Measurements from ENCODE around the gene OR4S1. TPM values are rescaled to one million over a fixed set of nuclear protein-coding genes. Genes with fewer than 3 reads are reported as not detected.

OR4S1 gene, protein sequence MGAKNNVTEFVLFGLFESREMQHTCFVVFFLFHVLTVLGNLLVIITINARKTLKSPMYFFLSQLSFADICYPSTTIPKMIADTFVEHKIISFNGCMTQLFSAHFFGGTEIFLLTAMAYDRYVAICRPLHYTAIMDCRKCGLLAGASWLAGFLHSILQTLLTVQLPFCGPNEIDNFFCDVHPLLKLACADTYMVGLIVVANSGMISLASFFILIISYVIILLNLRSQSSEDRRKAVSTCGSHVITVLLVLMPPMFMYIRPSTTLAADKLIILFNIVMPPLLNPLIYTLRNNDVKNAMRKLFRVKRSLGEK
- total RNA-seq: not detected
- polyA plus RNA-seq: not detected
- total RNA-seq: not detected

DNA sequence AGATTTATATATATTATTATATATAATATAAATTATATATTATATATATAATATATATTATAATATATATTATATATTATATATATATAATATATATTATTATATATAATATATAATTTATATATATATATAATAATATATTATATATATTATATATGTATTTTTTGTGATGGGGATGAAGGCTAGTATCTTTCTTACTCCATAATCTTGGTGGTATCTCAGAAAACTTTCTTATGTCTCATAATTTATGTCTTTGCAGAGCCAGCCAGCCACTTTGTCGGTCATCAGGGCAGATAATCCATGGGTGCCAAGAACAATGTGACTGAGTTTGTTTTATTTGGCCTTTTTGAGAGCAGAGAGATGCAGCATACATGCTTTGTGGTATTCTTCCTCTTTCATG is at the start of gene OR4S1:
Gene OR4S1 (plus strand): TSS at position 301 of the 400 bp plus-strand sequence. CDS start 0 bp downstream, at position 301.
- Mint-ChIP-seq H3K27ac (no peak within 1 kb of the TSS), H3K27me3 (peaks cover 10 to 22% (median 11%) of the 10 kb centered on the region in 5 donors), H3K4me1 (peaks cover 0 to 9% (median 0%) of the 10 kb centered on the region in 7 donors), H3K9me3 (peaks cover 0 to 8% (median 3%) of the 10 kb centered on the region in 11 donors), H3K4me3 (no peak within 1 kb of the TSS), H3K36me3 (no peaks in the 10 kb centered on the region)
- no peaks in the 10 kb centered on the region for H3K9me3 ChIP-seq (ENCODE audit: control insufficient read depth in 2 of 3, low read length in 3 of 3)
- intact Hi-C loops (cut with micrococcal nuclease): loop anchor here (2.0 to 10.0 kb wide), 3 partner anchors 133 to 1691 kb away; no protein-coding TSS in a partner anchor
- H3K27me3 ChIP-seq (ENCODE audit: control insufficient read depth in 2 of 2, insufficient read depth in 2 of 2, low read length in 2 of 2): no peaks in the 10 kb centered on the region
- CTCF ChIA-PET: no interaction called here
- H3K36me3 ChIP-seq (ENCODE audit: control insufficient read depth in 2 of 3, insufficient read depth in 3 of 3, low read length in 3 of 3): no peaks in the 10 kb centered on the region
- DNase-seq: no peak
- POLR2A ChIA-PET: no interaction called here
- no peak for ATAC-seq
- no peak within 1 kb of the TSS for H3K27ac ChIP-seq (ENCODE audit: low read depth, low read length)
- H3K4me3 ChIP-seq (ENCODE audit: low read length): no peak within 1 kb of the TSS
- H3K4me1 ChIP-seq (ENCODE audit: control insufficient read depth in 2 of 2, insufficient read depth in 2 of 2, low read length in 2 of 2): no peaks in the 10 kb centered on the region

DNA sequence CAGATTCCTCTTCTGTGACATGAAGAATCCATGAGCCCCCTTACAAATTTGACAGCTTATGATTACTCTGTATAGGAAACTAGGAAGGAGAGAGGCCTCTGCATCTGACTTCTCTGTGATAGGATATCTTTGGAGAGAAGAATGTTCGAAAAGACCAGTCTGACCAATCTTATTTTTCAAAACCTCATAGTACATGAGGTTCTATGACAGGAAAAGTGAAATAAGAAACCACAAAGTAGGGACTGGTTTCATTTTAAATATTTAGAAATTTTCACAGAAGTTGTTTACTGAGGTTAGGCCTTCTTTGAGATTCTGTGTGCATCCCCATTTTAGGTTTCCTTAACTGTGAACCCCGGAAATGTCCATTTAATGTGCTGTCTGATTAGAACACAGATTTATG is 44.4 kb upstream of the OR4S1 start:
- H3K4me3 Mint-ChIP-seq: no peak overlapping the region
- no peak for ATAC-seq
- Histone ChIP-seq H3K4me1 (ENCODE audit: control insufficient read depth in 2 of 2, insufficient read depth in 2 of 2, low read length in 2 of 2) (no peaks in the 10 kb centered on the region), H3K36me3 (ENCODE audit: control insufficient read depth in 2 of 3, insufficient read depth in 3 of 3, low read length in 3 of 3) (no peaks in the 10 kb centered on the region), H3K4me3 (ENCODE audit: low read length) (no peak overlapping the region), H3K27ac (ENCODE audit: low read depth, low read length) (no peak overlapping the region), H3K9me3 (ENCODE audit: control insufficient read depth in 2 of 3, low read length in 3 of 3) (no peaks in the 10 kb centered on the region), H3K27me3 (ENCODE audit: control insufficient read depth in 2 of 2, insufficient read depth in 2 of 2, low read length in 2 of 2) (no peaks in the 10 kb centered on the region)
- H3K27me3 Mint-ChIP-seq: peaks cover 3 to 20% (median 16%) of the 10 kb centered on the region in 5 donors
- H3K4me1 Mint-ChIP-seq: peaks cover 0 to 8% (median 0%) of the 10 kb centered on the region in 7 donors
- ChIA-PET POLR2A (no interaction called here), CTCF (no interaction called here)
- peaks cover 0 to 10% (median 3%) of the 10 kb centered on the region in 11 donors for H3K9me3 Mint-ChIP-seq
- DNase-seq: no peak
- no peak overlapping the region for H3K27ac Mint-ChIP-seq
- H3K36me3 Mint-ChIP-seq: peaks cover 0 to 2% (median 0%) of the 10 kb centered on the region in 5 donors
- intact Hi-C loops (cut with micrococcal nuclease): no loop called here

DNA sequence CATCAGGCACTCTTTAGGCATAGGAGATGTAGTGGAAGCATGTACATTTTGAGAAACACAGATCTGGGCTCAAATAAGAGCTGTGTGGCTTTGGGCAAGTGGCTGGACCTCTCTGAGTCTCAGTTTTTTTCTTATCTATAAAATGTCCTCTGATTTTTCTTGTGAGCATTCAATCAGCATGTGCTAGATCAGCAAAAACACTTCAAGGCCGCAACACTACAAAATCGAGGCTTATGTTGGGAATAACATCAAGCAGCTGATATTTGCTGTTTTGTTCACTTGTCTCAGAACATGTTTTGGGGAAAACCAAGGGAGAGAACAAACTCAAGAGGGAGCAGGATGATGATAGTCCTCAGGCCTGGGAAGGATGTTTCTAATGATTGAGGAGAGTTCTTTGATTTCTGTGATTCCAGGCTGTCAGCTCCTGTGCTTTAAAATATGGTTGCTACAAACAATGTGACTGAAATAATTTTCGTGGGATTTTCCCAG is 42.6 kb upstream of the OR4S1 start, which contains the start of gene OR4X1:
Gene OR4X1 (plus strand): TSS at position 439 of the 489 bp plus-strand sequence. CDS start 0 bp downstream, at position 439.
- no peak within 1 kb of the TSS for H3K27ac ChIP-seq (ENCODE audit: low read depth, low read length)
- H3K27me3 ChIP-seq (ENCODE audit: control insufficient read depth in 2 of 2, insufficient read depth in 2 of 2, low read length in 2 of 2): no peaks in the 10 kb centered on the region
- Mint-ChIP-seq H3K27me3 (peaks cover 0 to 6% (median under 1%) of the 10 kb centered on the region in 5 donors), H3K4me1 (peaks cover 0 to 8% (median 0%) of the 10 kb centered on the region in 7 donors), H3K36me3 (no peaks in the 10 kb centered on the region), H3K4me3 (no peak within 1 kb of the TSS), H3K27ac (peak within 1 kb of the TSS in 1 of 9 donors; percentile 5), H3K9me3 (peaks cover 0 to 10% (median 0%) of the 10 kb centered on the region in 11 donors)
- no peaks in the 10 kb centered on the region for H3K36me3 ChIP-seq (ENCODE audit: control insufficient read depth in 2 of 3, insufficient read depth in 3 of 3, low read length in 3 of 3)
- ChIA-PET POLR2A (no interaction called here), CTCF (no interaction called here)
- intact Hi-C loops (cut with micrococcal nuclease): no loop called here
- DNase-seq (no peak), ATAC-seq (no peak)
- H3K4me3 ChIP-seq (ENCODE audit: low read length): no peak within 1 kb of the TSS
- no peaks in the 10 kb centered on the region for H3K4me1 ChIP-seq (ENCODE audit: control insufficient read depth in 2 of 2, insufficient read depth in 2 of 2, low read length in 2 of 2)
- H3K9me3 ChIP-seq (ENCODE audit: control insufficient read depth in 2 of 3, low read length in 3 of 3): no peaks in the 10 kb centered on the region

DNA sequence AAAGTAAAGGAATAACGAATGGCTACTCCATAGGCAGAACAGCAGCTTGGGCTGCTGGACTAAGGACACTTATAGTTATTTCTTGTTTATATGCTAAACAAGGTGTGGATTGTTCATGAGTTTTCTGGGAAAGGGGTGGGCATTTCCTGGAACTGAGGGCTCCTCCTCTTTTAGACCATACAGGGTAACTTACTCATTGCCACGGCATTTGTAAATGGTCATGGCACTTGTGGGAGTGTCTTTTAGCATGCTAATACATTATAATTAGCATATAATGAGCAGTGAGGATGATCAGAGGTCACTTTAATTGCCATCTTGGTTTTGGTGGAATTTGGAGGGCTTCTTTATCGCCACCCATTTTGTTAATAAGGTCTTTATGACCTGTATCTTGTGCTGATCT is 35.4 kb upstream of the OR4S1 start:
- H3K4me3 ChIP-seq (ENCODE audit: low read length): no peak overlapping the region
- no peak for DNase-seq
- H3K9me3 Mint-ChIP-seq: peaks cover 0 to 4% (median 0%) of the 10 kb centered on the region in 11 donors
- no peaks in the 10 kb centered on the region for H3K36me3 ChIP-seq (ENCODE audit: control insufficient read depth in 2 of 3, insufficient read depth in 3 of 3, low read length in 3 of 3)
- no peak overlapping the region for H3K27ac ChIP-seq (ENCODE audit: low read depth, low read length)
- no peak for ATAC-seq
- H3K27me3 ChIP-seq (ENCODE audit: control insufficient read depth in 2 of 2, insufficient read depth in 2 of 2, low read length in 2 of 2): no peaks in the 10 kb centered on the region
- no peak overlapping the region for H3K4me3 Mint-ChIP-seq
- peaks cover 3 to 18% (median 6%) of the 10 kb centered on the region in 5 donors for H3K27me3 Mint-ChIP-seq
- ChIA-PET POLR2A (interaction anchor here (1.2 kb wide), 1 partner anchor 27 kb away, joined by 4 read pairs; no protein-coding TSS in a partner anchor), CTCF (no interaction called here)
- H3K4me1 ChIP-seq (ENCODE audit: control insufficient read depth in 2 of 2, insufficient read depth in 2 of 2, low read length in 2 of 2): no peaks in the 10 kb centered on the region
- H3K36me3 Mint-ChIP-seq: no peaks in the 10 kb centered on the region
- H3K4me1 Mint-ChIP-seq: no peaks in the 10 kb centered on the region
- no peaks in the 10 kb centered on the region for H3K9me3 ChIP-seq (ENCODE audit: control insufficient read depth in 2 of 3, low read length in 3 of 3)
- intact Hi-C loops (cut with micrococcal nuclease): no loop called here
- no peak overlapping the region for H3K27ac Mint-ChIP-seq

DNA sequence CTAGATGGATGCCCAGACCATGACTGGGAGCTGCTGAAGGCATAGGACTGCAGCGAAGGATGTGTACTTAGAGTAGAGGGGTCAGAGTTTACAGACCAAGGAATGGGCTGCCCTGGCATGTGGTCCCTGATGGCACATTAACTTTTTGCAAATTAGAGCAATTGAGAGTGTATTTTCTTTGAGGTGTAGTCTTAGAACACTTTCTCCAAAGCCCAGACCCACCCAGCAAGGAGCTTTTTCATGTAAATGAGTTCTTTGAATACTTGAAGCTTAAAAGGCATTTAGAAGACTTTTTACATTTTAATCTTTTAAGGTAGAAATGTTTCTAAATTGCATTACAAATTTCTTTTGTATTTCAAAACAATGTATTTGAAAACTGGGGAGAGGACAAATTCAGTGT is 33.4 kb upstream of the OR4S1 start:
- POLR2A ChIA-PET: no interaction called here
- Histone ChIP-seq H3K4me1 (ENCODE audit: control insufficient read depth in 2 of 2, insufficient read depth in 2 of 2, low read length in 2 of 2) (no peaks in the 10 kb centered on the region), H3K9me3 (ENCODE audit: control insufficient read depth in 2 of 3, low read length in 3 of 3) (no peaks in the 10 kb centered on the region), H3K27me3 (ENCODE audit: control insufficient read depth in 2 of 2, insufficient read depth in 2 of 2, low read length in 2 of 2) (no peaks in the 10 kb centered on the region), H3K27ac (ENCODE audit: low read depth, low read length) (no peak overlapping the region), H3K36me3 (ENCODE audit: control insufficient read depth in 2 of 3, insufficient read depth in 3 of 3, low read length in 3 of 3) (no peaks in the 10 kb centered on the region), H3K4me3 (ENCODE audit: low read length) (no peak overlapping the region)
- H3K9me3 Mint-ChIP-seq: peaks cover 0 to 4% (median 0%) of the 10 kb centered on the region in 11 donors
- H3K27ac Mint-ChIP-seq: no peak overlapping the region
- ATAC-seq: no peak
- no peaks in the 10 kb centered on the region for H3K4me1 Mint-ChIP-seq
- no peaks in the 10 kb centered on the region for H3K36me3 Mint-ChIP-seq
- CTCF ChIA-PET: no interaction called here
- no peak for DNase-seq
- H3K4me3 Mint-ChIP-seq: no peak overlapping the region
- intact Hi-C loops (cut with micrococcal nuclease): no loop called here
- peaks cover 3 to 23% (median 6%) of the 10 kb centered on the region in 5 donors for H3K27me3 Mint-ChIP-seq

DNA sequence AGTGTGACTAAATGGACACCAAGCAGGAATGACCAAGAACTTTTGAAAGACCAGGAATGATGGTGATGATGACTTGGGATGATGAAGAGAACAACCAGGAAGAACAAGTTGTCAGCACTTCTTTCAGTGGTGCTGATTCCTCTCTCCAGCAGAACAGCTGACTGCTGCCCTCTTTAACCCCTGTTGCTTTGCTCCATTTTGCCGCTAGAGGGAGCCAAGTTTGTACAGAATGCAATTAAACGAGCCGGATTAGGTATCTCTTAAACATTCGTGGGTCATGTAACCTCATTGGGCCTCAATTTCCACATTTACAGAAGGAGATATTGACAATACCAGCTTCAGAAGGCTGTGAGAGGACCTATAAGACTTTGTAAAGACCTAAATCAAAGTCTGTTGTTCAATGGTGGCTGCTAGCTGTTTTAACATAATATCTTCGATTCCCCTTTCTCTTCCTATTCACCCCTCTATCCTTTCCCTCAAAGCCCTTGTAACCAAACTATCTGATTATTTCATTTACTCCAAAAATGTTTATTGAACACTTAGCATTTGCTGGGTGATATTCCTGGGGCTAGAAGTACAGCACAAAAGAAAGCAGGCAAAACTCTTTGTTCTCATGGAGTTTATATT is 1.9 kb downstream of the OR4S1 start:
- Mint-ChIP-seq H3K36me3 (no peaks in the 10 kb centered on the region), H3K9me3 (peaks cover 0 to 6% (median 0%) of the 10 kb centered on the region in 11 donors), H3K4me3 (no peak overlapping the region), H3K4me1 (peaks cover 0 to 9% (median 0%) of the 10 kb centered on the region in 7 donors), H3K27ac (no peak overlapping the region), H3K27me3 (peaks cover 2 to 22% (median 10%) of the 10 kb centered on the region in 5 donors)
- ChIA-PET POLR2A (interaction anchor here (0.6 to 0.8 kb wide), 2 partner anchors 117 to 451 kb away, joined by 3 read pairs; no protein-coding TSS in a partner anchor), CTCF (interaction anchor here (1.7 kb wide), 1 partner anchor 16 kb away, joined by 4 read pairs; no protein-coding TSS in a partner anchor)
- Histone ChIP-seq H3K9me3 (ENCODE audit: control insufficient read depth in 2 of 3, low read length in 3 of 3) (no peaks in the 10 kb centered on the region), H3K27ac (ENCODE audit: low read depth, low read length) (no peak overlapping the region), H3K36me3 (ENCODE audit: control insufficient read depth in 2 of 3, insufficient read depth in 3 of 3, low read length in 3 of 3) (no peaks in the 10 kb centered on the region), H3K27me3 (ENCODE audit: control insufficient read depth in 2 of 2, insufficient read depth in 2 of 2, low read length in 2 of 2) (no peaks in the 10 kb centered on the region), H3K4me3 (ENCODE audit: low read length) (no peak overlapping the region), H3K4me1 (ENCODE audit: control insufficient read depth in 2 of 2, insufficient read depth in 2 of 2, low read length in 2 of 2) (no peaks in the 10 kb centered on the region)
- peak; percentile 62 for ATAC-seq
- peak in 8 of 9 donors; percentile 11 to 62 (median 52) for DNase-seq
- intact Hi-C loops (cut with micrococcal nuclease): loop anchor here (1.0 to 10.0 kb wide), 4 partner anchors 135 to 1689 kb away; no protein-coding TSS in a partner anchor
